Parathyroid adenoma (tissue), 2 donors: ENCODE results near the gene KLHL26.

ENCODE experiments used
- H2AFZ ChIP-seq: fragments of 300-600 bp; sonication (generic); one replicate; pipeline ENCODE4 v1.7.0; 2017; ENCODE audit warnings: antibody characterized with exemption, mild to moderate bottlenecking
- H3K27ac ChIP-seq: fragments of 300-600 bp; sonication (generic); one replicate; pipeline ENCODE4 v1.7.0; 2017
- H3K27me3 ChIP-seq: fragments of 300-600 bp; sonication (generic); one replicate; pipeline ENCODE4 v1.7.0; 2017; ENCODE audit warnings: low read length; ENCODE audit not compliant: control insufficient read depth, insufficient read depth
- H3K36me3 ChIP-seq: fragments of 300-600 bp; sonication (generic); one replicate; pipeline ENCODE4 v1.7.0; 2017; ENCODE audit warnings: low read length; ENCODE audit not compliant: control insufficient read depth, insufficient read depth
- H3K4me1 ChIP-seq: fragments of 300-600 bp; sonication (generic); one replicate; pipeline ENCODE4 v1.7.0; 2017; ENCODE audit warnings: control low read depth
- H3K4me2 ChIP-seq: fragments of 300-600 bp; sonication (generic); one replicate; pipeline ENCODE4 v1.7.0; 2017; ENCODE audit warnings: low read length
- H3K4me3 ChIP-seq: fragments of 300-600 bp; sonication (generic); one replicate; pipeline ENCODE4 v1.7.0; 2017; ENCODE audit warnings: low read depth, low read length
- H3K79me2 ChIP-seq: fragments of 300-600 bp; sonication (generic); one replicate; pipeline ENCODE4 v1.7.0; 2017; ENCODE audit warnings: control low read depth
- H3K9ac ChIP-seq: fragments of 300-600 bp; sonication (generic); one replicate; pipeline ENCODE4 v1.7.0; 2017; ENCODE audit warnings: mild to moderate bottlenecking
- H3K9me3 ChIP-seq: fragments of 300-600 bp; sonication (generic); one replicate; pipeline ENCODE4 v1.7.0; 2017; ENCODE audit warnings: low read length; ENCODE audit not compliant: control insufficient read depth
- CTCF ChIP-seq: fragments of 300-600 bp; sonication (generic); IDR thresholded peaks from one replicate; pipeline ENCODE4 v1.7.0; 2017; ENCODE audit warnings: antibody characterized with exemption, mild to moderate bottlenecking
- donor health status: primary hyperparathyroidism.

The KLHL26 gene

GRCh38 chr19:18611327-18612050 lies 25.3 kb upstream of the KLHL26 start:
- H3K9ac ChIP-seq, result no peak overlapping the region
- H3K9me3 ChIP-seq, result no peaks in the 10 kb centered on the region
- TF ChIP-seq CTCF, result no peak
- no peaks in the 10 kb centered on the region for H3K36me3 ChIP-seq
- no peak overlapping the region for H3K27ac ChIP-seq
- H3K4me1 ChIP-seq, result peaks cover 19% of the 10 kb centered on the region
- no peaks in the 10 kb centered on the region for H3K79me2 ChIP-seq
- no peak overlapping the region for H3K4me3 ChIP-seq
- H2AFZ ChIP-seq, result peak overlapping the region; percentile 10
- H3K27me3 ChIP-seq, result peaks cover 14% of the 10 kb centered on the region
- H3K4me2 ChIP-seq, result peak overlapping the region; percentile 51

GRCh38 chr19:18612051-18612771 lies 24.6 kb upstream of the KLHL26 start:
- no peak overlapping the region for H3K27ac ChIP-seq
- H3K27me3 ChIP-seq, result peaks cover 14% of the 10 kb centered on the region
- no peaks in the 10 kb centered on the region for H3K9me3 ChIP-seq
- H2AFZ ChIP-seq, result peak overlapping the region; percentile 54
- no peaks in the 10 kb centered on the region for H3K79me2 ChIP-seq
- peak overlapping the region; percentile 51 for H3K4me2 ChIP-seq
- peaks cover 18% of the 10 kb centered on the region for H3K4me1 ChIP-seq
- peak overlapping the region; percentile 14 for H3K4me3 ChIP-seq
- no peaks in the 10 kb centered on the region for H3K36me3 ChIP-seq
- TF ChIP-seq CTCF, result no peak
- H3K9ac ChIP-seq, result no peak overlapping the region

- no peak for TF ChIP-seq CTCF
- no peak within 1 kb of the TSS for H3K9ac ChIP-seq
These were observed 23.8 kb upstream of the KLHL26 start, which contains the start of gene TMEM59L for GRCh38 chr19:18612772-18613588. TSS of gene TMEM59L (plus strand) at chr19:18612870. CDS start at chr19:18612959, 89 bp downstream.

GRCh38 chr19:18613589-18614234 lies 23.1 kb upstream of the KLHL26 start:
- Histone ChIP-seq H3K4me3 (no peak overlapping the region), H3K79me2 (no peaks in the 10 kb centered on the region), H2AFZ (no peak overlapping the region), H3K27me3 (peaks cover 9% of the 10 kb centered on the region), H3K36me3 (no peaks in the 10 kb centered on the region), H3K4me2 (no peak overlapping the region), H3K9ac (no peak overlapping the region), H3K4me1 (peaks cover 12% of the 10 kb centered on the region), H3K27ac (no peak overlapping the region), H3K9me3 (no peaks in the 10 kb centered on the region)
- TF ChIP-seq CTCF, result no peak

More at GRCh38 chr19:18612772-18613588, 23.8 kb upstream of the KLHL26 start, which contains the start of gene TMEM59L:
- Histone ChIP-seq H3K4me2 (peak within 1 kb of the TSS; percentile 51), H3K27ac (no peak within 1 kb of the TSS), H3K9me3 (no peaks in the 10 kb centered on the region), H3K4me1 (peaks cover 12% of the 10 kb centered on the region), H3K4me3 (peak within 1 kb of the TSS; percentile 14), H2AFZ (peak within 1 kb of the TSS; percentile 54), H3K79me2 (no peaks in the 10 kb centered on the region), H3K36me3 (no peaks in the 10 kb centered on the region), H3K27me3 (peaks cover 9% of the 10 kb centered on the region)
